T-helper 2 cell treated with Interferon-gamma antibody and Interleukin-4, amounts not matched to agents 5 μg/mL and 100 μg/mL, for 36 hours (primary cell): ENCODE measurements around the gene CLGN.

Source experiments
- DNase-seq: peaks from one replicate; pipeline ENCODE4 v3.0.0; 2021; ENCODE audit warnings: low spot score
- H3K27ac Mint-ChIP-seq: one replicate; pipeline ENCODE4 v1.8.0; 2021; ENCODE audit warnings: mild to moderate bottlenecking, mixed read lengths
- H3K27me3 Mint-ChIP-seq: one replicate; pipeline ENCODE4 v1.8.0; 2021; ENCODE audit warnings: low read depth, mixed read lengths
- H3K36me3 Mint-ChIP-seq: one replicate; pipeline ENCODE4 v1.8.0; 2021; ENCODE audit warnings: low read depth, mixed read lengths
- H3K4me1 Mint-ChIP-seq: one replicate; pipeline ENCODE4 v1.8.0; 2021; ENCODE audit warnings: low read depth, mixed read lengths
- H3K4me3 Mint-ChIP-seq: one replicate; pipeline ENCODE4 v1.8.0; 2022; ENCODE audit warnings: mild to moderate bottlenecking, moderate library complexity, mixed read lengths
- H3K9me3 Mint-ChIP-seq: one replicate; pipeline ENCODE4 v1.8.0; 2021; ENCODE audit warnings: mixed read lengths

CLGN gene

GRCh38 chr4:140363051-140363450 is 64.4 kb downstream of the CLGN start:
- no peak for DNase-seq
- H3K4me1 Mint-ChIP-seq, result no peaks in the 10 kb centered on the region
- H3K27ac Mint-ChIP-seq, result no peak overlapping the region
- H3K36me3 Mint-ChIP-seq, result no peaks in the 10 kb centered on the region
- no peaks in the 10 kb centered on the region for H3K9me3 Mint-ChIP-seq
- peaks cover 8% of the 10 kb centered on the region for H3K27me3 Mint-ChIP-seq
- H3K4me3 Mint-ChIP-seq, result no peak overlapping the region

- H3K4me1 Mint-ChIP-seq, result no peaks in the 10 kb centered on the region
Measured at GRCh38 chr4:140361099-140361498, 66.3 kb downstream of the CLGN start.

GRCh38 chr4:140359562-140360427 is 67.7 kb downstream of the CLGN start:
- peaks cover 15% of the 10 kb centered on the region for H3K27me3 Mint-ChIP-seq
- H3K4me1 Mint-ChIP-seq, result no peaks in the 10 kb centered on the region
- no peak overlapping the region for H3K4me3 Mint-ChIP-seq
- no peaks in the 10 kb centered on the region for H3K36me3 Mint-ChIP-seq
- DNase-seq, result peak; percentile 63
- no peaks in the 10 kb centered on the region for H3K9me3 Mint-ChIP-seq
- H3K27ac Mint-ChIP-seq, result no peak overlapping the region

More at GRCh38 chr4:140361099-140361498, 66.3 kb downstream of the CLGN start:
- Mint-ChIP-seq H3K27me3 (peaks cover 16% of the 10 kb centered on the region), H3K4me3 (no peak overlapping the region), H3K9me3 (no peaks in the 10 kb centered on the region), H3K36me3 (no peaks in the 10 kb centered on the region), H3K27ac (no peak overlapping the region)
- DNase-seq, result no peak

- no peak for DNase-seq
- Mint-ChIP-seq H3K36me3 (no peaks in the 10 kb centered on the region), H3K9me3 (no peaks in the 10 kb centered on the region), H3K4me1 (peaks cover 6% of the 10 kb centered on the region), H3K4me3 (no peak overlapping the region), H3K27me3 (peaks cover 16% of the 10 kb centered on the region), H3K27ac (no peak overlapping the region)
Measured at GRCh38 chr4:140358281-140358680, 69.2 kb downstream of the CLGN start.

GRCh38 chr4:140357868-140358267 is 69.6 kb downstream of the CLGN start:
- Mint-ChIP-seq H3K36me3 (no peaks in the 10 kb centered on the region), H3K4me3 (no peak overlapping the region), H3K4me1 (peaks cover 6% of the 10 kb centered on the region), H3K9me3 (no peaks in the 10 kb centered on the region), H3K27ac (no peak overlapping the region), H3K27me3 (peaks cover 16% of the 10 kb centered on the region)
- DNase-seq, result no peak

- DNase-seq, result no peak
- H3K9me3 Mint-ChIP-seq, result no peaks in the 10 kb centered on the region
- H3K4me1 Mint-ChIP-seq, result peaks cover 6% of the 10 kb centered on the region
- peaks cover 16% of the 10 kb centered on the region for H3K27me3 Mint-ChIP-seq
- H3K27ac Mint-ChIP-seq, result no peak overlapping the region
- no peaks in the 10 kb centered on the region for H3K36me3 Mint-ChIP-seq
- H3K4me3 Mint-ChIP-seq, result no peak overlapping the region
Measured at GRCh38 chr4:140355288-140355687, 72.2 kb downstream of the CLGN start.

GRCh38 chr4:140353786-140354185 is 73.7 kb downstream of the CLGN start:
- Mint-ChIP-seq H3K36me3 (no peaks in the 10 kb centered on the region), H3K9me3 (no peaks in the 10 kb centered on the region), H3K27ac (no peak overlapping the region), H3K27me3 (peaks cover 27% of the 10 kb centered on the region), H3K4me1 (peaks cover 6% of the 10 kb centered on the region), H3K4me3 (peak overlapping the region; percentile 23)
- DNase-seq, result no peak

GRCh38 chr4:140351093-140352075 is 76.1 kb downstream of the CLGN start:
- H3K4me1 Mint-ChIP-seq, result peaks cover 6% of the 10 kb centered on the region
- no peak overlapping the region for H3K4me3 Mint-ChIP-seq
- no peak for DNase-seq

GRCh38 chr4:140349816-140350215 is 77.6 kb downstream of the CLGN start:
- H3K9me3 Mint-ChIP-seq, result no peaks in the 10 kb centered on the region
- H3K27ac Mint-ChIP-seq, result no peak overlapping the region
- peaks cover 6% of the 10 kb centered on the region for H3K4me1 Mint-ChIP-seq
- no peaks in the 10 kb centered on the region for H3K36me3 Mint-ChIP-seq
- H3K4me3 Mint-ChIP-seq, result no peak overlapping the region
- no peak for DNase-seq
- H3K27me3 Mint-ChIP-seq, result peaks cover 17% of the 10 kb centered on the region

More at GRCh38 chr4:140351093-140352075, 76.1 kb downstream of the CLGN start:
- H3K27ac Mint-ChIP-seq, result no peak overlapping the region
- no peaks in the 10 kb centered on the region for H3K36me3 Mint-ChIP-seq
- H3K9me3 Mint-ChIP-seq, result no peaks in the 10 kb centered on the region
- H3K27me3 Mint-ChIP-seq, result peaks cover 20% of the 10 kb centered on the region

- DNase-seq, result no peak
- Mint-ChIP-seq H3K27me3 (peaks cover 34% of the 10 kb centered on the region), H3K36me3 (no peaks in the 10 kb centered on the region), H3K27ac (no peak overlapping the region), H3K9me3 (no peaks in the 10 kb centered on the region), H3K4me3 (no peak overlapping the region), H3K4me1 (peaks cover 2% of the 10 kb centered on the region)
Measured at GRCh38 chr4:140346136-140346535, 81.3 kb downstream of the CLGN start.

- peaks cover 30% of the 10 kb centered on the region for H3K27me3 Mint-ChIP-seq
- H3K4me1 Mint-ChIP-seq, result peaks cover 2% of the 10 kb centered on the region
- no peaks in the 10 kb centered on the region for H3K9me3 Mint-ChIP-seq
- H3K27ac Mint-ChIP-seq, result no peak overlapping the region
- DNase-seq, result no peak
- no peak overlapping the region for H3K4me3 Mint-ChIP-seq
- no peaks in the 10 kb centered on the region for H3K36me3 Mint-ChIP-seq
Measured at GRCh38 chr4:140344621-140345020, 82.8 kb downstream of the CLGN start.

GRCh38 chr4:140344101-140344500 is 83.3 kb downstream of the CLGN start:
- DNase-seq, result no peak
- no peak overlapping the region for H3K27ac Mint-ChIP-seq
- H3K4me3 Mint-ChIP-seq, result no peak overlapping the region
- no peaks in the 10 kb centered on the region for H3K36me3 Mint-ChIP-seq
- H3K9me3 Mint-ChIP-seq, result no peaks in the 10 kb centered on the region
- peaks cover 2% of the 10 kb centered on the region for H3K4me1 Mint-ChIP-seq
- peaks cover 26% of the 10 kb centered on the region for H3K27me3 Mint-ChIP-seq

GRCh38 chr4:140343303-140343702 is 84.1 kb downstream of the CLGN start:
- H3K4me3 Mint-ChIP-seq, result no peak overlapping the region

GRCh38 chr4:140342620-140343019 is 84.8 kb downstream of the CLGN start:
- Mint-ChIP-seq H3K27me3 (peaks cover 19% of the 10 kb centered on the region), H3K36me3 (no peaks in the 10 kb centered on the region), H3K4me1 (peaks cover 2% of the 10 kb centered on the region), H3K4me3 (no peak overlapping the region), H3K9me3 (no peaks in the 10 kb centered on the region), H3K27ac (no peak overlapping the region)
- DNase-seq, result no peak

More at GRCh38 chr4:140343303-140343702, 84.1 kb downstream of the CLGN start:
- peaks cover 2% of the 10 kb centered on the region for H3K4me1 Mint-ChIP-seq
- H3K27me3 Mint-ChIP-seq, result peaks cover 21% of the 10 kb centered on the region
- H3K9me3 Mint-ChIP-seq, result no peaks in the 10 kb centered on the region
- no peak for DNase-seq
- no peaks in the 10 kb centered on the region for H3K36me3 Mint-ChIP-seq
- H3K27ac Mint-ChIP-seq, result no peak overlapping the region
